GM21619 (cell line): ENCODE measurements around the gene FANCL.
A peak's percentile ranks its signal among the peaks of the same experiment; 100 is the strongest.
"Not testable (repeated sequence)": the region's sequence is repeated elsewhere in the genome, so short reads cannot be mapped to it uniquely, and the experiment has no call there.

Source experiments
- ATAC-seq: cut with Tn5 transposase; IDR thresholded peaks from one replicate; pipeline ENCODE4 v1.9.1; 2021; ENCODE audit not compliant: unreplicated experiment

The FANCL gene

GRCh38 chr2:58240670-58241545, at the start of gene FANCL:
TSS of gene FANCL (minus strand) at chr2:58241325. CDS start at chr2:58241313, 12 bp downstream.
- peak; percentile 76 for ATAC-seq

- ATAC-seq: no peak
These were observed 47.9 kb upstream of the FANCL start for GRCh38 chr2:58289029-58289428.

GRCh38 chr2:58283931-58284330, 42.8 kb upstream of the FANCL start:
- no peak for ATAC-seq

GRCh38 chr2:58275144-58275543, 34.0 kb upstream of the FANCL start:
- ATAC-seq: not testable (repeated sequence)

- ATAC-seq: no peak
These were observed 30.7 kb upstream of the FANCL start for GRCh38 chr2:58271826-58272225.

- no peak for ATAC-seq
These were observed 27.6 kb upstream of the FANCL start for GRCh38 chr2:58268685-58269084.

- no peak for ATAC-seq
These were observed 25.1 kb upstream of the FANCL start for GRCh38 chr2:58266211-58266610.

GRCh38 chr2:58261209-58261608, 20.1 kb upstream of the FANCL start:
- no peak for ATAC-seq

- peak; percentile 79 for ATAC-seq
These were observed 17.3 kb upstream of the FANCL start for GRCh38 chr2:58258456-58258855.

- not testable (repeated sequence) for ATAC-seq
These were observed 10.4 kb upstream of the FANCL start for GRCh38 chr2:58251331-58252201.

- no peak for ATAC-seq
These were observed 380 bp upstream of the FANCL start for GRCh38 chr2:58241546-58241864.

- ATAC-seq: no peak
These were observed 1.7 kb downstream of the FANCL start for GRCh38 chr2:58239243-58239925.

- ATAC-seq: no peak
These were observed 3.4 kb downstream of the FANCL start for GRCh38 chr2:58237741-58238140.

GRCh38 chr2:58235984-58236383, 5.1 kb downstream of the FANCL start:
- ATAC-seq: no peak

- no peak for ATAC-seq
These were observed 6.0 kb downstream of the FANCL start for GRCh38 chr2:58235170-58235569.

GRCh38 chr2:58228299-58228698, 12.8 kb downstream of the FANCL start:
- ATAC-seq: no peak

GRCh38 chr2:58227171-58227917, 13.8 kb downstream of the FANCL start:
- ATAC-seq: no peak

- ATAC-seq: no peak
These were observed 19.2 kb downstream of the FANCL start for GRCh38 chr2:58221909-58222308.

GRCh38 chr2:58215429-58215828, 25.7 kb downstream of the FANCL start:
- no peak for ATAC-seq

- ATAC-seq: not testable (repeated sequence)
These were observed 30.1 kb downstream of the FANCL start for GRCh38 chr2:58210951-58211568.
